ENCODE results near the gene INAFM2. TPM values are rescaled to one million over a fixed set of nuclear protein-coding genes. Genes with fewer than 3 reads are reported as not detected.
A peak's percentile ranks its signal among the peaks of the same experiment; 100 is the strongest.

Gene INAFM2
- total RNA-seq, 2 experiments from 2014 or later, result 3.3 to 4.4 TPM

GRCh38 chr15:40368719-40369473, 45.4 kb downstream of the INAFM2 start:
- no peaks in the 10 kb centered on the region for H3K36me3 ChIP-seq (ENCODE audit: insufficient read depth, low read length)
- H3K9me2 ChIP-seq (ENCODE audit: insufficient read depth, low read length), result no peaks in the 10 kb centered on the region
- no peak overlapping the region for H3K4me3 ChIP-seq (ENCODE audit: low read depth, low read length, poor library complexity, severe bottlenecking)
- POLR2A ChIA-PET, result interaction anchor here (1.1 to 1.2 kb wide), 2 partner anchors 9 to 37 kb away, joined by 3 to 4 read pairs; partner anchors contain the start of gene IVD
- peaks cover 9% of the 10 kb centered on the region for H3K4me1 ChIP-seq (ENCODE audit: insufficient read depth, low read length, poor library complexity, severe bottlenecking)
- H3K79me2 ChIP-seq (ENCODE audit: insufficient read depth, low read depth, low read length), result no peaks in the 10 kb centered on the region
- intact Hi-C loops (cut with micrococcal nuclease; ENCODE audit: unreplicated experiment), result loop anchor here (1.0 kb wide), 1 partner anchor 53 kb away; no protein-coding TSS in a partner anchor
- peak overlapping the region; percentile 72; the same call in 1 of the 2 replicates for H3K4me2 ChIP-seq (ENCODE audit: low read length)
- CTCF ChIA-PET (ENCODE audit: unreplicated experiment), result no interaction called here
- no peak overlapping the region for H3K27ac ChIP-seq (ENCODE audit: low read depth, low read length, poor library complexity, severe bottlenecking)
- 0 out of 2 replicates have a peak overlapping the region, but pooled peaks have one; percentile 54 for H2AFZ ChIP-seq (ENCODE audit: low read length)
- TF ChIP-seq EZH2phosphoT487 (IDR thresholded peaks at IDR 0.05; ENCODE audit: borderline replicate concordance, low read depth, low read length), result no peak
- no peak for TF ChIP-seq CTCF (conservative IDR thresholded peaks at IDR 0.05; ENCODE audit: low read length)
- no peaks in the 10 kb centered on the region for H4K20me1 ChIP-seq (ENCODE audit: insufficient read depth, low read length)
- no peak for DNase-seq (ENCODE audit: low spot score)
- no TSS peak for BruUV-seq (replicated peaks)
- no peaks in the 10 kb centered on the region for H3K9me3 ChIP-seq (ENCODE audit: low read length)

- Histone ChIP-seq H3K9me2 (ENCODE audit: insufficient read depth, low read length) (no peaks in the 10 kb centered on the region), H3K9me3 (ENCODE audit: low read length) (no peaks in the 10 kb centered on the region), H3K27ac (ENCODE audit: low read depth, low read length, poor library complexity, severe bottlenecking) (no peak overlapping the region), H2AFZ (ENCODE audit: low read length) (no peak overlapping the region), H3K79me2 (ENCODE audit: insufficient read depth, low read depth, low read length) (no peaks in the 10 kb centered on the region), H3K36me3 (ENCODE audit: insufficient read depth, low read length) (no peaks in the 10 kb centered on the region), H3K4me2 (ENCODE audit: low read length) (no peak overlapping the region), H4K20me1 (ENCODE audit: insufficient read depth, low read length) (no peaks in the 10 kb centered on the region), H3K4me1 (ENCODE audit: insufficient read depth, low read length, poor library complexity, severe bottlenecking) (peaks cover 9% of the 10 kb centered on the region), H3K4me3 (ENCODE audit: low read depth, low read length, poor library complexity, severe bottlenecking) (no peak overlapping the region)
- DNase-seq (ENCODE audit: low spot score), result no peak
- TF ChIP-seq CTCF (conservative IDR thresholded peaks at IDR 0.05; ENCODE audit: low read length), result no peak
- no peak for TF ChIP-seq EZH2phosphoT487 (IDR thresholded peaks at IDR 0.05; ENCODE audit: borderline replicate concordance, low read depth, low read length)
- intact Hi-C loops (cut with micrococcal nuclease; ENCODE audit: unreplicated experiment), result no loop called here
- CTCF ChIA-PET (ENCODE audit: unreplicated experiment), result no interaction called here
- no TSS peak for BruUV-seq (replicated peaks)
- POLR2A ChIA-PET, result interaction anchor here (1.1 to 1.2 kb wide), 2 partner anchors 8 to 36 kb away, joined by 3 to 4 read pairs; partner anchors contain the start of gene IVD
These were observed 46.0 kb downstream of the INAFM2 start for GRCh38 chr15:40369474-40369869.

GRCh38 chr15:40369971-40370370, 46.5 kb downstream of the INAFM2 start:
- Histone ChIP-seq H3K4me1 (ENCODE audit: insufficient read depth, low read length, poor library complexity, severe bottlenecking) (peaks cover 9% of the 10 kb centered on the region), H3K9me2 (ENCODE audit: insufficient read depth, low read length) (no peaks in the 10 kb centered on the region), H2AFZ (ENCODE audit: low read length) (no peak overlapping the region), H3K4me3 (ENCODE audit: low read depth, low read length, poor library complexity, severe bottlenecking) (no peak overlapping the region), H3K4me2 (ENCODE audit: low read length) (no peak overlapping the region), H3K9me3 (ENCODE audit: low read length) (no peaks in the 10 kb centered on the region), H3K79me2 (ENCODE audit: insufficient read depth, low read depth, low read length) (no peaks in the 10 kb centered on the region), H3K27ac (ENCODE audit: low read depth, low read length, poor library complexity, severe bottlenecking) (no peak overlapping the region), H4K20me1 (ENCODE audit: insufficient read depth, low read length) (no peaks in the 10 kb centered on the region), H3K36me3 (ENCODE audit: insufficient read depth, low read length) (no peaks in the 10 kb centered on the region)
- POLR2A ChIA-PET, result no interaction called here
- intact Hi-C loops (cut with micrococcal nuclease; ENCODE audit: unreplicated experiment), result no loop called here
- DNase-seq (ENCODE audit: low spot score), result no peak
- TF ChIP-seq EZH2phosphoT487 (IDR thresholded peaks at IDR 0.05; ENCODE audit: borderline replicate concordance, low read depth, low read length) (no peak), CTCF (conservative IDR thresholded peaks at IDR 0.05; ENCODE audit: low read length) (no peak)
- CTCF ChIA-PET (ENCODE audit: unreplicated experiment), result no interaction called here
- no TSS peak for BruUV-seq (replicated peaks)

All from OCI-LY7 (cell line).